ENCODE results near the gene OR4F3. TPM values are rescaled to one million over a fixed set of nuclear protein-coding genes. Genes with fewer than 3 reads are reported as not detected.
"Not testable (repeated sequence)": the region's sequence is repeated elsewhere in the genome, so short reads cannot be mapped to it uniquely, and the experiment has no call there.

The OR4F3 gene
- polyA plus RNA-seq (ENCODE audit: insufficient read length in 3 of 3) = not detected
- long read RNA-seq, donor 1 = 0 reads
- long read RNA-seq, donor 2, partial matches to known transcripts = 0 of 1 reads
- long read RNA-seq, donor 2, other reads (novel, unspliced or antisense) = 0 of 1 reads
- long read RNA-seq, donor 3 = 0 reads
- long read RNA-seq, donor 4 = 0 reads
- long read RNA-seq, donor 5 = 0 reads
- long read RNA-seq, donor 6 = 0 reads
- long read RNA-seq, donor 7 = 0 reads
- long read RNA-seq, donor 8 = 0 reads
- long read RNA-seq, donor 9 = 0 reads
- long read RNA-seq, donor 10 = 0 reads
- long read RNA-seq, donor 11 = 0 reads
- long read RNA-seq, donor 12 = 0 reads
- long read RNA-seq, donor 13 = 0 reads
- long read RNA-seq, donor 14 = 0 reads
- long read RNA-seq, donor 15 = 0 reads
- long read RNA-seq, donor 16 = 0 reads

GRCh38 chr5:181366968-181367367, at the start of gene OR4F3:
TSS of gene OR4F3 (plus strand) at chr5:181367268.
- DNase-seq (ENCODE audit: extremely low read depth in 1 of 11, low read depth in 9 of 11, low spot score in 4 of 11) = not testable (repeated sequence)

Other genes with a start within 250 kb of the OR4F3 start
- under 1 TPM in 1 of 3 donors, not detected in 2; 0.06 TPM for gene OR2V1, start 236.1 kb upstream of the OR4F3 start, polyA plus RNA-seq (ENCODE audit: insufficient read length in 3 of 3)
- under 1 TPM in 1 of 3 donors, not detected in 2; 0.03 TPM for gene OR2V2, start 219.7 kb upstream of the OR4F3 start, polyA plus RNA-seq (ENCODE audit: insufficient read length in 3 of 3)
- gene TRIM7, start 162.1 kb upstream of the OR4F3 start, polyA plus RNA-seq (ENCODE audit: insufficient read length in 3 of 3) = under 1 TPM; 0.29 to 0.42 (median 0.33) TPM
- gene TRIM41, start 144.0 kb upstream of the OR4F3 start, polyA plus RNA-seq (ENCODE audit: insufficient read length in 3 of 3) = 10 to 100 TPM; 31.3 to 38.6 (median 35.9) TPM
- 1,000 to 10,000 TPM; 2,562 to 2,860 (median 2,619) TPM for gene RACK1, start 123.4 kb upstream of the OR4F3 start, polyA plus RNA-seq (ENCODE audit: insufficient read length in 3 of 3)
- gene TRIM52, start 106.1 kb upstream of the OR4F3 start, polyA plus RNA-seq (ENCODE audit: insufficient read length in 3 of 3) = 10 to 100 TPM; 25.5 to 48.5 (median 31.8) TPM